ENCODE measurements around the gene ROBO3.

ROBO3 gene, protein sequence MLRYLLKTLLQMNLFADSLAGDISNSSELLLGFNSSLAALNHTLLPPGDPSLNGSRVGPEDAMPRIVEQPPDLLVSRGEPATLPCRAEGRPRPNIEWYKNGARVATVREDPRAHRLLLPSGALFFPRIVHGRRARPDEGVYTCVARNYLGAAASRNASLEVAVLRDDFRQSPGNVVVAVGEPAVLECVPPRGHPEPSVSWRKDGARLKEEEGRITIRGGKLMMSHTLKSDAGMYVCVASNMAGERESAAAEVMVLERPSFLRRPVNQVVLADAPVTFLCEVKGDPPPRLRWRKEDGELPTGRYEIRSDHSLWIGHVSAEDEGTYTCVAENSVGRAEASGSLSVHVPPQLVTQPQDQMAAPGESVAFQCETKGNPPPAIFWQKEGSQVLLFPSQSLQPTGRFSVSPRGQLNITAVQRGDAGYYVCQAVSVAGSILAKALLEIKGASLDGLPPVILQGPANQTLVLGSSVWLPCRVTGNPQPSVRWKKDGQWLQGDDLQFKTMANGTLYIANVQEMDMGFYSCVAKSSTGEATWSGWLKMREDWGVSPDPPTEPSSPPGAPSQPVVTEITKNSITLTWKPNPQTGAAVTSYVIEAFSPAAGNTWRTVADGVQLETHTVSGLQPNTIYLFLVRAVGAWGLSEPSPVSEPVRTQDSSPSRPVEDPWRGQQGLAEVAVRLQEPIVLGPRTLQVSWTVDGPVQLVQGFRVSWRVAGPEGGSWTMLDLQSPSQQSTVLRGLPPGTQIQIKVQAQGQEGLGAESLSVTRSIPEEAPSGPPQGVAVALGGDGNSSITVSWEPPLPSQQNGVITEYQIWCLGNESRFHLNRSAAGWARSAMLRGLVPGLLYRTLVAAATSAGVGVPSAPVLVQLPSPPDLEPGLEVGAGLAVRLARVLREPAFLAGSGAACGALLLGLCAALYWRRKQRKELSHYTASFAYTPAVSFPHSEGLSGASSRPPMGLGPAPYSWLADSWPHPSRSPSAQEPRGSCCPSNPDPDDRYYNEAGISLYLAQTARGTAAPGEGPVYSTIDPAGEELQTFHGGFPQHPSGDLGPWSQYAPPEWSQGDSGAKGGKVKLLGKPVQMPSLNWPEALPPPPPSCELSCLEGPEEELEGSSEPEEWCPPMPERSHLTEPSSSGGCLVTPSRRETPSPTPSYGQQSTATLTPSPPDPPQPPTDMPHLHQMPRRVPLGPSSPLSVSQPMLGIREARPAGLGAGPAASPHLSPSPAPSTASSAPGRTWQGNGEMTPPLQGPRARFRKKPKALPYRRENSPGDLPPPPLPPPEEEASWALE (N-terminal part only)

DNA sequence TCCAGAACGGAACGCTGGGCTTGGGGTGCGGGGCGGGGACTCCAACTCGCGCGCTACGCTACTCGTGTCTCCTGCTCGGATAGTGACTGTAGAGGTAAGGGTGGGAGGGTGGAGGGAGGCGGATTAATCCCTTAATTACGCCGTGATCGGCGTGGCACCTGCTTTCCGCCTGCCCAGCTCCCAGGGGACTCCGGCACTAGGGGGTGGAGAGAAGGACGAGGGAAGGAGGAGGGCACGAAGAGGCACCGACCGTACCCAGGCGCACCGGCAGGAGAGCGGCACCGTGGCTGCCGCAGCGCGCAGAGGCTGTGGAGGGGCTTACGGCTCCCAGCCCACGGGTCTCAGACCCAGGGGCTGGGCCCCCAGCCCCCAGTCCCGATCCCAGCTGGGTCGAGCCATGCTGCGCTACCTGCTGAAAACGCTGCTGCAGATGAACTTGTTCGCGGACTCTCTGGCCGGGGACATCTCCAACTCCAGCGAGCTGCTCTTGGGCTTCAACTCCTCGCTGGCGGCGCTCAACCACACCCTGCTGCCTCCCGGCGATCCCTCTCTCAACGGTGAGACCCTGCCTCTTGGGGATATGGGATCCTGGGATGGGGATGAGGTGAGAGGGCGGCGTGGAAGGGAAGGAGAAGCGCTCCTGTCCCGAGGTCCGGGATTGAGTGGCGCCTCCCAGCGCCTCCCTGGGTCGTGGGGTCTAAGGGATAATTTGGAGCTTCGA lies at the start of gene ROBO3:
TSS of gene ROBO3 (plus strand) at position 252 of the 721 bp plus-strand sequence. CDS start at position 398, 146 bp downstream.
- no peak for DNase-seq (ENCODE audit: low read depth)

DNA sequence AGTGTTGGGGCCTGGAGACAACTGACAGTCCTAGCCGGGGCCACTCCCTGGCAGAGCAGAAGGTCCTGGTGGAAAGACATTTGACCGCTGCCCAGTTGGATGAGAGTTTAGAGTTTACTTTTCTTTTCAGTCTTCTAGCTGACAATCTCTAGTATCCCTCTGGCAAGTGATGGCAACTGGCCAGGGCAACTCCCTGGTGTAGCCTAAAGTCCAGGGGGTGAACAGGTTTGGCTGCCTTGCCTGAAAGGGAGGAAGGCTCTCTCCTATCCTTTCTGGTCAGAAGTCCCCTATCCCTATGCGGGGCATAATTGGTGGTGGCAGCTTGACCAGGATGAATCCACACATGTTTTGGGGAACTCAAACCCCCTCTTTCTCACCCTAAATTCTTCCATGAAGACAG lies 48.2 kb upstream of the ROBO3 start:
- no peak for DNase-seq (ENCODE audit: low read depth)

DNA sequence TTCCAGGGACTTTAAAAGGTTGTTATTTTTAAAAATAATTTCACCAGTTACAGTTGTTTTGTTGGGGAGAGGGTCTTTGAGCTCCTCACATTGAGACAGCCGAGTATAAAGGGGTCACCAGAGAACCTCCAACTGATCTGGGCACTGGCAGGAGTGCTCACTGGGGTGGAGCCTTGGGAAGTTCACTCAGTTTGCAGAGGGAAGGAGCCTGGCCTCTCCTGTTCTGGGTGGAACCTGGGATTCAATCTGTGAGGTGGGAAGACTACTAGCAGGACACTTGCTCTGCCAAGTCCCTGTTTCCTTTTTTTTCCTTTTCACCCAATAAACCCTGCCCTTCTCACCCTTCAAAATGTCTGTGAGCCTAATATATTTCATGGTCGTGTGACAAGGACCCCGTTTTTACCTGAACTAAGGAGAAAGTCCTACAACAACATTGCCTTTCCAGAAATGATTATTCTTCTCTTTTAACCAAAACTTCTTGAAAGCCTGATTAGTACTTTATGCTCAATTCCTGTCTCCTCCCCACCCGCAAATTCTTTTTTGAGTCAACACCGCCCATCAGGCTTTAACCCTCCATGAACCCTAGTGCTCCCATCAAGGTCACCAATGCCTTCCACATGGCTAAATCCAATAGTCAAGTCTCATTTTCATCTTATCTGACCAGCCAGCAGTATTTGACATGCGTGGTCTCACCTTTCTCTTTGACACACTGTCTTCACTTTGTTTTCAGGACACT lies 43.1 kb upstream of the ROBO3 start:
- DNase-seq (ENCODE audit: low read depth): no peak

DNA sequence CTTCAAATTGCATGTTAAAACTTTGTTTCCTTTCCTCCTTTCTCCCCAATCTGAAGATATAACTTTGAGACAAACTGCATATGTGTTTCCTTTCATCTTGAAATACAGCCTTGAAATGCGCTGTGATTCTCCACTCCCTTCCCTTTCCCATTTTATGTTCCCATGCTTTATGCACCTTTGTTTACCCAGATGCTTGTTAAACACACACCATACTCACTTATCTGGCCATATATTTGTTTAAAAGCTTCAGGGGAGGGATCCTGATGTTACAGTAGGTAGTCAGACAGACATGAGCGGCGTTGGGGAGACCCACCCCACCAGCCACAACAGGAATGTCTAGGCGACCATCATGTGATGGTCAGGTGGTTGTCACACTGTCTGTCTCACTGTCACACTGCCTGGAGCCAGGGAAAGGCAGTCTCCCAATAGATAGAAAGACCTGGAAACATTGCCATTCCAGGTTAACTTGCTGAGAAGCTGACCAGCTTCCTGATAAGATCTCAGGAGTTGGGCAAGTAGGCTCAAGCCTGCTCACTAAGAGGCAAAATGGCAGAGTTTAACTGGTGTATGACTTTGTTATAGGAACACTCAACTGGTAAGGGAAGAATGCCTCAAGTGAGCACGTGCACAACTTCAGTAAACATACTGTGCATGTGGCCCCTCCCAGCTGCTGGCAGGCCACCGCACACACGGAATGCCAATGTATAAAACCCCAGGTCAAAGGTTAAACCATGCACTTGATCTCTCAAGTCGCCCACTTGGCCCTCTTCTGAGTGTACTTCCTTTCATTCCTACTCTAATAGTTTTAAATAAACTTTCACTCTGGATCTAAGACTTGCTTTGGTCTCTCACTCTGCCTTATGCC lies 41.5 kb upstream of the ROBO3 start:
- DNase-seq (ENCODE audit: low read depth): no peak

DNA sequence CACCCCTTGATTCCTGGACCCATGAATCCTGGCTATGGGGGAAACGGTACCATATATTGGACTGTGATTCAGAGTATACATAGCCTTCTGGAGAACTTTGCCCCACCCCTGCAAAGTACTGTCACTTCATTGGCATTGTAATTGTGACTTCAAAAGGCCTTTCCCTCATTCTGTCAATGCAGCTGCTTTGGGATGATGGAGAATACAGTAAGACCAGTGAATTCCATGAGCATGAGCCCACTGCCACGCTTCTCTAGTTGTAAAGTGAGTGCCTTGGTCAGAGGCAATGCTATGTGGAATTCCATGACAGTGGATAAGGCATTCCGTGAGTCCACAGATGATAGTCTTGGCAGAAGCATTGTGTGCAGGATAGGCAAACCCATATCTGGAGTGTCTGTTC lies 39.4 kb upstream of the ROBO3 start:
- no peak for DNase-seq (ENCODE audit: low read depth)

DNA sequence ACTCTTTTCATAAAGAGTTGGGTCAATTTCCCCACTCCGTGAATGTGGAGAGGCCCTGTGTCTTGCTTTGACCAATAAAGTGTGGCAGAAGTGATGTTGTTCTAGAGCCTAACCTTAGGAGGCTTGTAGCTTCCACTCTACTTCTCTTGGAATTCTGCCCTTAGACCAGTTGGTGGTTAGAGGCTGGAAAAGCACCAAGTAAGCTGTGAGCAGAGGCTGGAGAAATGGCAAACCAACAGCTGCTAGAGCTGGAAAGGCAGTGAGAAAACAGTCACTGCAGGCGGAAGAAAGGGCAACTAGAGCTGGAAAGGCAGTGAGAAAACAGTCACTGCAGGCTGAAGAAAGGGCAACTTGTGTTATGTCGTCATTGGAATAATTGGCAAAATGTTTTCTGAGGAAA lies 35.2 kb upstream of the ROBO3 start:
- DNase-seq (ENCODE audit: low read depth): no peak

DNA sequence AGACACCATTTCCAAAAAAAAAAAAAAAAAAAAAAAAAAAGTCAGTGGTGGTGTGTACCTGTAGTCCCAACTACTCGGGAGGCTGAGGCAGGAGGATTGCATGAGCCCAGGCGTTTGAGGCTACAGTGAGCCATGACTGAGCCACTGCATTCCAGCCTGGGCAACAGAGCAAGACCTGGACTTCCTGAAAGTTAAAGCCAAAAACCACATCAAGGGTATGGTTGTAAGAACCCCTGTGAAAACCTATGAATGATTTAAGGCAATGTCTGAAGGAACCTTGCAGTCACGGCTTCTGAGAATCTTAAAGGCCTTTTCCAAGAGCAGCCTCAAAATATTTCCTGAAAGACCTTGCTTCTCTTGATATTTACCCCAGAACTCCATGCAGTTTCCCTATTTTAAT lies 34.5 kb upstream of the ROBO3 start:
- no peak for DNase-seq (ENCODE audit: low read depth)

DNA sequence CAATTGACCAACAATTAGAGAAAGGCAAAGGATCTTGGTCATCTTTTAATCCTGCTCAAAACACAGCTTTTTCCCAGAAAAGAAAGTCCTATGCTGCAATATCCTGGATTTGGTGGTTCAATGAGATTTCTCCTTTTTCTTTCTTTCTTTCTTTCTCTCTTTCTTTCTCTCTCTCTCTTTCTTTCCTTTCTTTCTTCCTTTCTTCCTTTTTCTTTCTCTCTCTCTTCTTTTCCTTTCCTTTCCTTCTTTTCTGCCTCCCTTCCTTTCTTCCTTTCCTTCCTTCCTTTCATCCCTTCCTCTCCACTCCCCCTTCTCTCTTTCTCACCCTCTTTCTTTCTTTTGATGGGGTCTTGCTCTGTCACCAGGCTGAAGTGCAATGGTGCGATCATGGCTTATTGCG lies 33.3 kb upstream of the ROBO3 start:
- no peak for DNase-seq (ENCODE audit: low read depth)

DNA sequence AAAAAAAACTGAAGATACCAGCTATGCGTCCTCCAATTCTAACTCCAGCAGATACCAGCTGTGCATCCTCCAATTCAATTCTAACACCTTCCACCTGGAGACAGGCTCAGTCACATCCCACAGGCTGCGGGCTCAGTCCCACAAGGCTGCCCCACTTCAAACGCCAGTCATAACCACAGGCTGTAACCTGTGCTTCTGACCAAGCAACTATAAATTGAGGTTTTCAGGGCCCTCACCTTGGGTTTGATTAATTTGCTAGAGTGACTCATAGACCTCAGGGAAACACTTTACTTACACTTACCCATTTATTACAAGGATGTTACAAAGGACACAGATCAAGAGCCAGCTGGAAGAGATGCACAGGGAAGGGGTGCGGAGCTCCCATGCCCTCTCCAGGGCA lies 32.7 kb upstream of the ROBO3 start:
- DNase-seq (ENCODE audit: low read depth): no peak

DNA sequence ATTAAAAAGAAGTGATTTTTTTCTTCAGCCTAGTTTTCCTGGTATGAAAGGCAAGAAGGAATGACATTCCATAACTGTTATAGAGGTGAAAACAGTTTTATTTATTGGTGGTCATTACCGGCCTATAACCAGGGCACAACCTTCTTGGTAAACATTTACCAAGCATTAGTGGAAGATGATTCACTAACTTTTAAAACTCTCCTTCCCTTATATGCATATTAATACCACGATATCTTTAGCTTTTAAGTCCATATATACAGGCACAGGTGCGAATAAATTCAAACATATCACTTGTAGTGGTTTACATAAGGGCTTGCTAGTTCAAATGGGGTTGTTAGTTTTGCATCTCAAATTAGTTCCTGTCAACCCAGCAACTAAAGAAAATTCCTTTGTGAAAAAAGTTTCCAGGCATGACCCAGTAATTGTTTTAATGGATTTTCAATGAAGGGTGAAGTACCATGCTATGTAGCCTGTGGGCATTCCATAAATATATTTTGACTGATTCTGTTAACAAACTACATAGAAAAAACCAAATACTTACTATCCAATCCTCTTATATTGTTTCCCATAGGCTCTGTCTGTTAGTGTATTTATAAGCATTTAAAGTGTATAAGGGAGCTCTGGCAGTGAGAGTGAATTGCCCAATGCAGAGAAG lies 30.6 kb upstream of the ROBO3 start:
- DNase-seq (ENCODE audit: low read depth): no peak

DNA sequence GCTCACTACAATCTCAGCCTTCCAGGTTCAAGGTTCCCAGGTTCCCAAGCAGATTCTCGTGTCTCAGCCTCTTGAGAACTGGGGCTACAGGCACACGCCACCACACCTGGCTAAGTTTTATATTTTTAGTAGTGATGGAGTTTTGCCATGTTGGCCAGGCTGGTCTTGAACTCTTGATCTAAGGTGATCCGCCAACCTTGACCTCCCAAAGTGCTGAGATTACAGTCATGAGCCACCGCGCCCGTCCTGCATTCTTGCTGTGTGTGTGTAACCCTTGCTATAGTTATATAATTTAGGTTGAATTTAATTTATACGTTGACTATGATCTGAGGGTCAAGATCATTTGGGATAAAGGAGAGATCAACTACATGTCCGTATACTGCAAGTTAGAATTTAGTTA lies 29.3 kb upstream of the ROBO3 start:
- DNase-seq (ENCODE audit: low read depth): no peak

DNA sequence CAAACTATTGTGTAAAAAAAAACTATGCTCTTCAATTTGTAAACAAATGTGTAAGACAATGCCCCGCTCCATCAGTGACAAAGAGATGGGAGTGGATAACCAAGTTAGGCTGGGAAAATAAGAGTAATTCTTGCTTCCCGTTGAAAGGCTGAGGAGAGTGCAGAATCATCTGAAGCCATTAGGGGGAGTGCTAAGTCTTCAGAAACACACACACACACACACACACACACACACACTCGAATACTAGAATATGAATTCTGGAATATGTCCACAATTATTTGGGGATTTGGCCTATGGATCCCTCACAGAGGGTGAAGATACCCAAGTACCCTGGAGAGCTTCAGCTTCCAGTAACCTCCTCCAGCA lies 27.8 kb upstream of the ROBO3 start:
- DNase-seq (ENCODE audit: low read depth): no peak

DNA sequence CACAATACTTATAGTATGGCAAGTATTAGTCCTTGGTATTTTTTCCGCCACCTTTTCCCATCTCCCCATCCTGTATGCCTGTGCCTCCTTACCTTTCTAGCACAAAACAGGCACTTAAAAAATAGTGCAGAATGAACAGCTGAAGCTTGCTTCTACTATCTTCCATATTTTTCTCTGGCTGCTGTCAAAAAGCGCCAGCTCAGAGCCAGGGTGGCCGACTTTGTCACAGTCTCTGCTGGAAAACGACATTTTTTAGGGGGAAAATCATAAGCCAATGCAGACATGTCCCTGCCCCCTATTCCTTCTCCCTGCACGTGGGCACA lies 26.5 kb upstream of the ROBO3 start:
- no peak for DNase-seq (ENCODE audit: low read depth)

DNA sequence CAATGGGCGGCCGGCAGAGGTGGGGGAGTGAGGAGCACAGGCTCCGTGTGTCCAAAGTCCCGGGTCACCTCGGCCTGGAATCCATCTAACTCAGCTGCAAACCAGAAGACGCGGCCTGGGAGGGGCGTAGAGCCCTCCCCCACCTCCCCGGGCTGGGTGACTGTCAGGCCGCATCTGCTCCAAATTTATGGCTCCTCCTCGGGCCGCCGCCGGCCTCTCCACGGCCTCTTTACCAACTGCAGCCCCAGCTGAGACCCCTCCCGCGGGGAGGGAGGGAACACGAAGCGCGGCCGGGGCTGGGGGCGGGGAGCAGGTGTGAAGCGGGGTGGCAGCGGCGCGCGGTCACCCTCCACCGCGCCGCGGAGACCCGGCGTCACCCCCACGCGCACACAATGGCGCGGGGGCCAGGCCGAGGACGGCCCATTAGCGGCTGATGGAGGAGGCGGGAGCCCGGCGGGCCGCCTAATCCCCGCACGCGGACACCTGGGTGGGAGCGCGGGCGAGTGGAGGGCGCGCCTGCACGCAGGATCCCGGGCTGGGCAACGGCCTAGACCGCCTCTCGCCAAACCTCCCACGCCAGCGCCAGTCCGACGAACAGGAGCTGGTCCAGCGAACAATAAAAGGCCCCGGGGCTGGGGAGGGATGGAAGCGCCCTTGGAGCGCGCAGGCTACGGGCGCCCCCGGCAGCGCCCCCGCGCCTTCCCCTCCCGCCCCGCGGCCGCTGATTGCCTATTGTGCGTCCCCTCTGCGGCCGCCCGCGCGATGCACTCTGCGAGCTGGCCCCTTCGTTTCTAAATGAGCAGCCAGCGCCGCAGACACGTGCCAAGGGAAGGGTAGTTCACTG lies 25.9 kb upstream of the ROBO3 start:
- no peak for DNase-seq (ENCODE audit: low read depth)

DNA sequence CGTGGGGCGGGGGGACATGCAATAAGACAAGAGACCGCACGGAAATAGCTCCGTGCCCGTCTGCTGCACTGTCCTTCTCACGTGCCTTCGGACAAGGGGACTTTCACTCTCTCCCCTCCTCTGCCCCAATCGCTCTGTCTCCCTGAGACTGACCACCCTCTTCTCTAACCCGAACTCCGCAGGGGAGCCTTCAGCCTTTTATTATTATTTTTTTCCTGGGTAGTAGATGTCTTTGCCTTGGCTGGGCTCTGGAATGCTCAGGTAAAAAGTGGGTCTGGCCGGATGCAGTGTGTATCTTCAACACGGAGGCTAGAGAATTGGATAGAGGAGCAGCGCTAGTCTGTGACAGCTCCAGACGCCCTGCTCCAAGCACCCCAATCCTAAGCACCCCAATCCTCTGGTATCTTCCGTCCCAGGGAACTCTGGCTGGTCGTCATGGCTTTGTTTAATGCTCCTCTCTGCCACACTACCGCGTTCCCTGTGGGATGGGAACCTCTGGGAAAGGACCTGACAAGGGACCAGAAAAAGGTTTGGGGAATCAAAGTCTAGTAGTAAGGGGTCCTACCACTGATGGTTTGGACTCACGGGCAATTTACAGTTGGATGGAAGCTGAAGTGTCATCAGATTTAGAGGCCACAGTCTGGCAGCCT lies 25.1 kb upstream of the ROBO3 start:
- no peak for DNase-seq (ENCODE audit: low read depth)

DNA sequence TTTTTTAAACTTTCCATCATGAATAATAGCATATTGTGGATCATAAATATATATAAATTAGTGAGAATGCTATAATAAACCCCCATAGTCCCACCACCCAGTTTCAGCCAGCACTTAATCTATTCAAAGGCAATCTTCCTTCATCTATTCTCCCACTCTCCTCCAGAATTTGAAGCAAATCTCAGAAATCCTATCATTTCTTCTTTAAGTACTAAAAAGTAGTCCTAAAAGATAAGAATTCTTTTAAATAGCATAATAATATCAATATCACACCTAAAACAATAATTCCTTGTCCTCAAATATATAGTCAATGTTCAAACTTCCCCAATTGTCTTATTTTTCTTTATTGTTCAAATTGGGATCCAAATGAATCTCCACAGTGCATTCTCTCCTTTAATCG lies 24.6 kb upstream of the ROBO3 start:
- no peak for DNase-seq (ENCODE audit: low read depth)

DNA sequence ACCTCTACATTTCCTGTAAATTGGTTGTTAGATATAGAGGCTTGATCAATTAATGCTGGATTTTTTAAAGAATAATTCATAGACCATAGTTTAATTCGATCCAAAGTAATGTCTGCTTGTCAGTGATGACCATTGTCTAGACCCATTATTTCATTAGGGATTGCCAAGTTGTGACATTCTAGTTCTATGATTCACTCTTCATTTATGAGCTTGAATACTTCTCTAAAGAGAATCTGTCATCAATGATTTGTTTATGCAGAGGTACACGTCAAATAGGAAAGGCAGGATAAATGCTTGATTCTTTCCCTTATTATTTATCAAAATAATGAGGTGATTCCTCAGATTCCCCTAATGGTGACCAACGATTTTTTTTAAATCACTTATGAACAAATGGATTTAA lies 24.0 kb upstream of the ROBO3 start:
- DNase-seq (ENCODE audit: low read depth): no peak

DNA sequence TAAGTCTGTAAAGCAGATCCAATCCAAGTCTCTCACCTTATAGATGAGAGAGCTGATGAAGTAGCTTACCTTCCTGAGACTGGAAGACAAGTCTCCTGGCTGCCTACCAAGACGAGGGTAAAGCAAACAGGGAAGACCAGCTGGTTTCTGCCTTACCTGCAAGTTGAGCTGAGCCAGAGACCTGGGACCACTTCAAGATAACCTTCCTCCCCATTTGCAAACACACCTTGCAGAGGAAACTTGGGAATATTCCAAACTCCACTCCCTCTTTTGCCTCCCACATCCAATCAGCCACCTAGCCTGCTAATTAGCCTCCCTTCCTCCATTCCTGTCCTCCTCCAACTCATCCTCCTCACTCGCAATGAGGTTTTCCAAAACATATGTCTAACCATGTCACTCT lies 23.4 kb upstream of the ROBO3 start:
- DNase-seq (ENCODE audit: low read depth): no peak
